Measurements from ENCODE around the gene ACOT11. TPM values are rescaled to one million over a fixed set of nuclear protein-coding genes. Genes with fewer than 3 reads are reported as not detected.
A peak's percentile ranks its signal among the peaks of the same experiment; 100 is the strongest.
"Not testable (repeated sequence)": the region's sequence is repeated elsewhere in the genome, so short reads cannot be mapped to it uniquely, and the experiment has no call there.

Gene ACOT11
- total RNA-seq, 1 donor from 2014 or later, result 64.8 TPM

DNA sequence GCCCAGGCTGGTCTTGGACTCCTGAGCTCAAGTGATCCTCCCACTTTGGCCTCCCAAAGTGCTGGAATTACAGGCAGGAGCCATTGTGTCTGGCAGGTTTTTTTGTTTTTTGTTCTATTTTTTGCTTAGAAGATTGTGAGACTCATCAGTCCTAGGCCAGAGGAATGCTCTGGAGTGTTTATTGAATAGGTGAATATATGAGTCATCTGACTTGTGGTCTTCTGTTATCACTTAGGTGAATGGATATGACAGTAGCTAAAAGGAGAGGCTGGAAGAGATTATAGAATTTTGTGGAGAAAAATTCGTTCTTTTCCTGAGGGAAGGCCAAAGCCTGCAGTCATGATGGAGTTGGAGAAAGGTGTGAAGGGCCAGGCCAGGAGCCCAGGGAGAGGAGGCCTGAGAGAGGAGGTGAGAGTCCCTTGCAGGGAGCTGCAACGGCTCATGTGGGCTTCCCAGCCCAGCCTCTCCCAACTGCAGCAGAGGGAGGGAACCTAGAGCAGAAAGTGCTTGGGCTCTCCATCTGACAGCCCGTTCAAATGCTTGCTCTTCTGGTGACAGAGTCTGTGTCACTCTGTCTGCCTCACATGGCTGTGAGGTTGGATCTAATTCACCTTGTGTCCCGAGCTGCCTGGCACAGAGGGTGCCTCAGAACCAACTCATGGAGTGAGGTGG lies 31.6 kb upstream of the ACOT11 start:
- Histone ChIP-seq H3K4me3 (no peak overlapping the region), H3K27ac (replicated peaks) (no peak overlapping the region), H3K36me3 (no peaks in the 10 kb centered on the region), H3K4me1 (no peaks in the 10 kb centered on the region), H3K27me3 (ENCODE audit: low read depth) (no peaks in the 10 kb centered on the region), H3K9me3 (replicated peaks) (peaks cover under 1% of the 10 kb centered on the region)
- no peak for DNase-seq
- TF ChIP-seq, protein P1, sequence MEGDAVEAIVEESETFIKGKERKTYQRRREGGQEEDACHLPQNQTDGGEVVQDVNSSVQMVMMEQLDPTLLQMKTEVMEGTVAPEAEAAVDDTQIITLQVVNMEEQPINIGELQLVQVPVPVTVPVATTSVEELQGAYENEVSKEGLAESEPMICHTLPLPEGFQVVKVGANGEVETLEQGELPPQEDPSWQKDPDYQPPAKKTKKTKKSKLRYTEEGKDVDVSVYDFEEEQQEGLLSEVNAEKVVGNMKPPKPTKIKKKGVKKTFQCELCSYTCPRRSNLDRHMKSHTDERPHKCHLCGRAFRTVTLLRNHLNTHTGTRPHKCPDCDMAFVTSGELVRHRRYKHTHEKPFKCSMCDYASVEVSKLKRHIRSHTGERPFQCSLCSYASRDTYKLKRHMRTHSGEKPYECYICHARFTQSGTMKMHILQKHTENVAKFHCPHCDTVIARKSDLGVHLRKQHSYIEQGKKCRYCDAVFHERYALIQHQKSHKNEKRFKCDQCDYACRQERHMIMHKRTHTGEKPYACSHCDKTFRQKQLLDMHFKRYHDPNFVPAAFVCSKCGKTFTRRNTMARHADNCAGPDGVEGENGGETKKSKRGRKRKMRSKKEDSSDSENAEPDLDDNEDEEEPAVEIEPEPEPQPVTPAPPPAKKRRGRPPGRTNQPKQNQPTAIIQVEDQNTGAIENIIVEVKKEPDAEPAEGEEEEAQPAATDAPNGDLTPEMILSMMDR (IDR thresholded peaks at IDR 0.05; ENCODE audit: borderline replicate concordance), result no peak
- intact Hi-C loops (cut with micrococcal nuclease), result no loop called here

DNA sequence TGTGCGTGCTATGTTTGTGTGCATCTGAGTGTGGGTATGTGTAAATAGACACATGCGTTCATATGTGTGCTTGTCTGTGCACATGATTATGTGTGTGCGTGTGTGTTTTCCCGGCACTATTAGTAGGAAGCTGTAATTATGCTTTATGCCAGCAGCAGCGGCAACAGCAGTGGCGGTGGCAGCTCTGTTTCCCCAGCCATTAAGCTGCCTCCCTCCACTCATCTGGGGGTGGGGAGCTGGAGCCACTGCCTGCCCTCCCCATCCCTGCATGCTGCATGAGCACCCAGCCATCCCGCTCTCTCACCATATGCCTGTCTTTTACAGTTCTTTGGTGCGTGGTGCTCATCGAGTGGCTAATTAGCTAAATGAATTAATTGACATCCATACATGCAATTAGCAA lies 30.5 kb upstream of the ACOT11 start:
- Histone ChIP-seq H3K4me1 (no peaks in the 10 kb centered on the region), H3K9me3 (replicated peaks) (no peaks in the 10 kb centered on the region), H3K27me3 (ENCODE audit: low read depth) (no peaks in the 10 kb centered on the region), H3K4me3 (no peak overlapping the region), H3K36me3 (no peaks in the 10 kb centered on the region), H3K27ac (replicated peaks) (no peak overlapping the region)
- TF ChIP-seq, protein P1 (IDR thresholded peaks at IDR 0.05; ENCODE audit: borderline replicate concordance), result no peak
- DNase-seq, result no peak
- intact Hi-C loops (cut with micrococcal nuclease), result no loop called here

DNA sequence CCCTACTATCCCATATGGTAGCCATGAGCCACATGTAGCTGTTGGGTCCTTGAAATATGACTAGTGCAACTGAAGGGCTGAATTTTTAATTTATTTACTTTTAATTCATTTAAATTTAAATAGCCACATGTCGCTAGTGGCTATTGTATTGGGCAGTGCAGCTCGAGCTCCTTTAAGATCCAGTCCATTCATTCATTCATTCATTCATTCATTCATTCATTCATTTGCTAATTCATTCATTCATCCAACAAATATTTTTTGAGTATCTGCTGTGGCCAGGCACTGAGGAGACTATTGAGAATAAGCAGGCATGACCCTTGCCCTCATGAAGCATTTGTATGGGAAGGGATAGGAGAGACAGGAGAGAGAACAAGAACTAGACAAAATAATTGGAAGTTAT lies 29.5 kb upstream of the ACOT11 start:
- Histone ChIP-seq H3K36me3 (no peaks in the 10 kb centered on the region), H3K27me3 (ENCODE audit: low read depth) (no peaks in the 10 kb centered on the region), H3K4me3 (no peak overlapping the region), H3K9me3 (replicated peaks) (no peaks in the 10 kb centered on the region), H3K4me1 (no peaks in the 10 kb centered on the region), H3K27ac (replicated peaks) (no peak overlapping the region)
- TF ChIP-seq, protein P1 (IDR thresholded peaks at IDR 0.05; ENCODE audit: borderline replicate concordance), result no peak
- intact Hi-C loops (cut with micrococcal nuclease), result no loop called here
- no peak for DNase-seq

DNA sequence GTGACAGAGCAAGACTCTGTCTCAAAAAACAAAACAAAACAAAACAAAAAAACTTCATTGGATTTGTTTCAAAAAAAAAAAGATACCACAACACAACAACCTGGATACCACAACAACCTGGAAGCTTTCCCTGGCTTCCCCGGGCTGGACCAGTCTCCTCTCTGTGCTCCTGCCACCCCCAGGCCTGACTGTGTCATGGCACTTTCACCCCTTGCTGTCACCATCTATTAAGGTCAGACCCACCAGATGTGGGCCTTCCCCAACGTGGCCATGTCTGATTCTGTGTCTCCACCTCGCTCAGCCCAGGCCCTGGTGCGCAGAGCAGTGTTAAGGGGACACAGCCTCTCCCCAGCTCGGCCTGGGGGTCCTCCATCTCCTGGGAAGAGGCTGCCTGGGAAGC lies 28.3 kb upstream of the ACOT11 start:
- no peaks in the 10 kb centered on the region for H3K27me3 ChIP-seq (ENCODE audit: low read depth)
- H3K4me3 ChIP-seq, result no peak overlapping the region
- H3K36me3 ChIP-seq, result no peaks in the 10 kb centered on the region
- TF ChIP-seq, protein P1 (IDR thresholded peaks at IDR 0.05; ENCODE audit: borderline replicate concordance), result peak; percentile 40
- no peaks in the 10 kb centered on the region for H3K4me1 ChIP-seq
- intact Hi-C loops (cut with micrococcal nuclease), result no loop called here
- H3K27ac ChIP-seq (replicated peaks), result no peak overlapping the region
- no peaks in the 10 kb centered on the region for H3K9me3 ChIP-seq (replicated peaks)
- no peak for DNase-seq

DNA sequence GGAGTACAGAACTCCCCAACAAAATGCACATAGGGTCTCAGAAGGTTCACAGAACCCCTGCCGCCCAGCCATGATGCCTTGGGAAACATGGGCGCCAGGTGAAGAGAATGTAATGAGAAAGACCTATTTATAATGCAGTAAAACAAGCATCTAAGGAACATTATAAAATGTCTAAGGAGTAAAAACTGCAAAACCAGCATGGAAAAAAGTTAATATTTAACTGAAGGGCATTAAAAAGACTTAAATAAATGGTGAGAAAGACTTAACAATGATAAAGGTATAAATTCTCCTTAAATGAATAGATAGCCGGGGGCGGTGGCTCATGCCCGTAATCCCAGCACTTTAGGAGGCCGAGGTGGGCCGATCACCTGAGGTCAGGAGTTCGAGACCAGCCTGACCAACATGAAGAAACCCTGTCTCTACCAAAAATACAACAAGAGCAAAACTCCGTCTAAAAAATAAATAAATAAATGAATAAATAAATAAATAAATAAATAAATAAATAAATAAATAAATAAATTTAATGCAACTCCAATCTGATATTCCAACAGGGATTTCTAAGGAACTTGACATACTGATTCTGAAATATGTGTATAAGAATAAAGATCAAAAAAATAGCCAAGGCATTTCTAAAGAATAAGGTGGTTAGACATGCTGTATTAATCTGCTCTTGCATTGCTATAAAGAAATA lies 27.3 kb upstream of the ACOT11 start:
- intact Hi-C loops (cut with micrococcal nuclease), result no loop called here
- no peaks in the 10 kb centered on the region for H3K36me3 ChIP-seq
- no peaks in the 10 kb centered on the region for H3K9me3 ChIP-seq (replicated peaks)
- no peak overlapping the region for H3K27ac ChIP-seq (replicated peaks)
- no peak for DNase-seq
- TF ChIP-seq, protein P1 (IDR thresholded peaks at IDR 0.05; ENCODE audit: borderline replicate concordance), result no peak
- no peak overlapping the region for H3K4me3 ChIP-seq
- H3K4me1 ChIP-seq, result no peaks in the 10 kb centered on the region
- H3K27me3 ChIP-seq (ENCODE audit: low read depth), result no peaks in the 10 kb centered on the region

DNA sequence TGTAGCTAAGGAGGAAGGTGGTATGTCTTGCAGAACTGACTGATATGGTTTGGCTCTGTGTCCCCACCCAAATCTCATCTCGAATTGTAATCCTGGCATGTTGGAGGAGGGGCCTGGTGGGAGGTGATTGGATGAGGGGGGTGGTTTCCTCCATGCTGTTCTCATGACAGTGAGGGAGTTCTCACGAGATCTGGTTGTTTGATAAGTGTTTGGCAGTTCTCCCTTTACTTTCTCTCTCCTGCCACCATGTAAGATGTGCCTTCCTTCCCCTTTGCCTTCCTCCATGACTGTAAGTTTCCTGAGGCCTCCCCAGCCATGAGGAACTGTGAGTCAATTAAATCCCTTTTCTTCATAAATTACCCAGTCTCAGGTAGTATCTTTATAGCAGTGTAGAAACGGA lies 21.5 kb upstream of the ACOT11 start:
- H3K4me3 ChIP-seq; H3K27ac ChIP-seq (replicated peaks); H3K4me1 ChIP-seq; intact Hi-C loops (cut with micrococcal nuclease); H3K27me3 ChIP-seq (ENCODE audit: low read depth); H3K36me3 ChIP-seq; H3K9me3 ChIP-seq (replicated peaks); DNase-seq: not testable (repeated sequence)
